HepG2 (cell line): ENCODE measurements around the gene NKD1. TPM values are rescaled to one million over a fixed set of nuclear protein-coding genes. Genes with fewer than 3 reads are reported as not detected.

Experiments
- E2F2 ChIP-seq: sonication (generic); formaldehyde crosslinking; IDR thresholded peaks from 2 replicates; pipeline ENCODE4 v1.4.0; 2020; ENCODE audit warnings: missing genetic modification reagents, borderline replicate concordance
- KLF13 ChIP-seq: sonication (generic); formaldehyde crosslinking; IDR thresholded peaks from 2 replicates; pipeline ENCODE4 v1.4.0; 2020; ENCODE audit warnings: mild to moderate bottlenecking, missing genetic modification reagents
- NFYC ChIP-seq: IDR thresholded peaks from 2 replicates; pipeline ENCODE4 v1.6.1; 2016; ENCODE audit warnings: missing genetic modification reagents, missing compliant biosample characterization
- SNAPC4 ChIP-seq: sonication (generic); formaldehyde crosslinking; IDR thresholded peaks from 2 replicates; pipeline ENCODE4 v1.4.0; 2020; ENCODE audit warnings: mild to moderate bottlenecking, missing genetic modification reagents
- ZNF136 ChIP-seq: sonication (generic); formaldehyde crosslinking; IDR thresholded peaks from 2 replicates; pipeline ENCODE4 v1.8.1; 2022; ENCODE audit warnings: low read depth, mild to moderate bottlenecking, moderate library complexity, missing genetic modification reagents
- ZNF281 ChIP-seq: sonication (generic); formaldehyde crosslinking; IDR thresholded peaks from 2 replicates; pipeline ENCODE4 v1.4.0; 2020; ENCODE audit warnings: missing genetic modification reagents, borderline replicate concordance
- ZNF318 ChIP-seq: sonication (generic); formaldehyde crosslinking; IDR thresholded peaks from 2 replicates; pipeline ENCODE4 v1.4.0; 2020; ENCODE audit warnings: mild to moderate bottlenecking, missing genetic modification reagents
- ZNF589 ChIP-seq: sonication (generic); formaldehyde crosslinking; conservative IDR thresholded peaks from 2 replicates; pipeline ENCODE4 v1.8.0; 2022; ENCODE audit warnings: mild to moderate bottlenecking, moderate library complexity, missing genetic modification reagents
- ZNF749 ChIP-seq: sonication (generic); formaldehyde crosslinking; IDR thresholded peaks from 2 replicates; pipeline ENCODE4 v1.8.0; 2022; ENCODE audit warnings: mild to moderate bottlenecking, missing genetic modification reagents, moderate library complexity, borderline replicate concordance
- ZNF772 ChIP-seq: sonication (generic); formaldehyde crosslinking; IDR thresholded peaks from 2 replicates; pipeline ENCODE4 v1.5.0; 2020; ENCODE audit warnings: mild to moderate bottlenecking, missing genetic modification reagents
- polyA plus RNA-seq, 8 experiments: library from polyadenylated mRNA; depleted of rRNA in 3 of 8; stranded (reverse) in 7 of 8; unstranded in 1 of 8; fragments of >200 nt; fragmentation: Illumina TruSeq in 4 of 8; extraction: Trizol in 4 of 8; gene quantifications; 2 replicates each; pipeline versions ENCODE4 v1.2.1 to v1.2.3, GENCODE V29; 2011 to 2016; ENCODE audit warnings: low read depth in 4 of 8, missing spikeins in 1 of 8, mixed read lengths in 1 of 8; ENCODE audit not compliant: insufficient read depth in 1 of 8
- total RNA-seq, 5 experiments: library from RNA; depleted of rRNA; stranded (reverse); fragments of >200 nt; fragmentation: Illumina TruSeq; extraction: Trizol; gene quantifications; 2 replicates each; pipeline ENCODE4 v1.2.3, GENCODE V29; 2016; ENCODE audit warnings: low read depth in 1 of 5

Gene NKD1
- total and polyA plus RNA-seq, 2 of the 13 experiments (the other 11 are each of a cell fraction or from before 2014, with no cell fraction given) = 70.4 to 121 TPM

GRCh38 chr16:50667497-50668367, 119.5 kb downstream of the NKD1 start (continued):
- no peak for TF ChIP-seq ZNF318
- TF ChIP-seq ZNF281 (CRISPR knock-in tag) = no peak
- TF ChIP-seq ZNF136 (CRISPR knock-in tag) = no peak
- no peak for TF ChIP-seq NFYC
- TF ChIP-seq ZNF589 = no peak
- no peak for TF ChIP-seq E2F2 (CRISPR knock-in tag)
- TF ChIP-seq ZNF772 (CRISPR knock-in tag) = no peak
- TF ChIP-seq ZNF749 (CRISPR knock-in tag) = no peak
- TF ChIP-seq KLF13 = no peak
- no peak for TF ChIP-seq SNAPC4 (CRISPR knock-in tag)
